A549 (cell line): ENCODE results near the gene NRIP1. TPM values are rescaled to one million over a fixed set of nuclear protein-coding genes. Genes with fewer than 3 reads are reported as not detected.

Source experiments
- ATAC-seq, 2 experiments: fragments of 200-7000 bp in 1 of 2; fragments of >200 bp in 1 of 2; cut with Nextera tagmentation in 1 of 2; cut with Tn5 transposase in 1 of 2; 3 replicates each; pipeline versions ENCODE4 v1.8.0 to v1.9.1; 2018 to 2020; ENCODE audit warnings: mild to moderate bottlenecking in 1 of 2, moderate library complexity in 1 of 2
- CTCF ChIA-PET: fragments of 300-600 bp; sonication (Branson Sonifier 250); formaldehyde crosslinking; extraction: SDS; loops from one replicate; lab custom pipeline; 2021; ENCODE audit warnings: antibody characterized with exemption, inconsistent platforms; lab: Yijun Ruan, JAX
- POLR2A ChIA-PET: fragments of 350-600 bp; formaldehyde crosslinking; extraction: SDS; loops from one replicate; lab custom pipeline; 2021; ENCODE audit warnings: antibody characterized with exemption, inconsistent platforms; lab: Yijun Ruan, JAX
- DNase-seq, 2 experiments: peaks; one replicate each; pipeline versions ENCODE4 v3.0.0 to v3.0.0-alpha.2; 2011 to 2016; ENCODE audit warnings: low read depth in 1 of 2, low spot score in 1 of 2
- FAIRE-seq: peaks from 2 replicates; lab custom pipeline; 2011; peaks lifted over from hg19 to GRCh38; lab: Jason Lieb, UNC
- H3K27ac ChIP-seq, 2 experiments: fragments of >200 bp; sonication (Bioruptor Twin); formaldehyde crosslinking; 3 replicates each; pipeline ENCODE4 v1.5.1; 2016 to 2017
- H3K4me1 ChIP-seq: fragments of >200 bp; sonication (Bioruptor Twin); formaldehyde crosslinking; 3 replicates; pipeline ENCODE4 v1.6.1; 2016
- H3K4me2 ChIP-seq: fragments of >200 bp; sonication (Bioruptor Twin); formaldehyde crosslinking; 3 replicates; pipeline ENCODE4 v1.6.1; 2016
- H3K4me3 ChIP-seq: fragments of >200 bp; sonication (Bioruptor Twin); formaldehyde crosslinking; 3 replicates; pipeline ENCODE4 v1.5.1; 2016
- H3K9me3 ChIP-seq: fragments of >200 bp; sonication (Bioruptor Twin); formaldehyde crosslinking; 3 replicates; pipeline ENCODE4 v1.6.1; 2016
- CTCF ChIP-seq: fragments of >200 bp; sonication (Bioruptor Twin); formaldehyde crosslinking; IDR thresholded peaks from 3 replicates; pipeline ENCODE4 v1.5.1; 2016
- EHMT2 ChIP-seq: fragments of 200-600 bp; sonication (generic); IDR thresholded peaks from 2 replicates; pipeline ENCODE4 v1.6.1; 2016; ENCODE audit warnings: antibody characterized with exemption, low read depth, mild to moderate bottlenecking, moderate library complexity
- EP300 ChIP-seq, 2 experiments: fragments of >200 bp; sonication (Bioruptor Twin); formaldehyde crosslinking; IDR thresholded peaks; 2 replicates in 1 of 2; 3 replicates in 1 of 2; pipeline ENCODE4 v1.6.1; 2016 to 2017
- ESRRA ChIP-seq: fragments of 150-350 bp; IDR thresholded peaks from 2 replicates; pipeline ENCODE4 v1.6.1; 2014; ENCODE audit warnings: mild to moderate bottlenecking, low read length, borderline replicate concordance
- FOSB ChIP-seq: fragments of 250-450 bp; sonication (Bioruptor Pico); IDR thresholded peaks from 2 replicates; pipeline ENCODE4 v1.5.0; 2020; ENCODE audit warnings: mild to moderate bottlenecking, moderate library complexity
- GATA3 ChIP-seq: IDR thresholded peaks from 2 replicates; pipeline ENCODE4 v1.6.1; 2012; ENCODE audit warnings: borderline replicate concordance
- HES2 ChIP-seq: fragments of >200 bp; sonication (Bioruptor Twin); formaldehyde crosslinking; IDR thresholded peaks from 2 replicates; pipeline ENCODE4 v1.6.1; 2016
- HMGXB4 ChIP-seq: fragments of 250-450 bp; sonication (Bioruptor Pico); IDR thresholded peaks from 2 replicates; pipeline ENCODE4 v1.5.0; 2021; ENCODE audit warnings: mild to moderate bottlenecking, moderate library complexity, borderline replicate concordance
- JUN ChIP-seq, 2 experiments: fragments of >200 bp; sonication (Bioruptor Twin); formaldehyde crosslinking; IDR thresholded peaks; 2 replicates in 1 of 2; 3 replicates in 1 of 2; pipeline ENCODE4 v1.6.1; 2016 to 2017
- KDM5A ChIP-seq: fragments of 200-600 bp; sonication (generic); IDR thresholded peaks from 2 replicates; pipeline ENCODE4 v1.6.1; 2016; ENCODE audit warnings: antibody characterized with exemption, mild to moderate bottlenecking
- MYC ChIP-seq: IDR thresholded peaks from 2 replicates; pipeline ENCODE4 v1.6.1; 2012; ENCODE audit warnings: mild to moderate bottlenecking, inconsistent platforms, low read length, improper control_type of control experiment, borderline replicate concordance
- NPAS2 ChIP-seq: fragments of 250-450 bp; sonication (Bioruptor Pico); IDR thresholded peaks from 2 replicates; pipeline ENCODE4 v1.8.0; 2022; ENCODE audit warnings: mild to moderate bottlenecking, moderate library complexity, borderline replicate concordance
- PHF8 ChIP-seq: fragments of 200-600 bp; sonication (generic); IDR thresholded peaks from 2 replicates; pipeline ENCODE4 v1.6.1; 2016; ENCODE audit warnings: low read depth, mild to moderate bottlenecking, antibody characterized with exemption, moderate library complexity, borderline replicate concordance
- POLR2A ChIP-seq: IDR thresholded peaks from 2 replicates; pipeline ENCODE4 v1.6.1; 2012; ENCODE audit warnings: mild to moderate bottlenecking, low read length
- RAD21 ChIP-seq, 2 experiments: fragments of >200 bp in 1 of 2; sonication (Bioruptor Twin) in 1 of 2; formaldehyde crosslinking in 1 of 2; IDR thresholded peaks in 1 of 2; conservative IDR thresholded peaks in 1 of 2; 2 replicates in 1 of 2; 3 replicates in 1 of 2; pipeline ENCODE4 v1.6.1; 2012 to 2018; ENCODE audit warnings: inconsistent platforms in 1 of 2
- RARB ChIP-seq: fragments of 250-450 bp; sonication (Bioruptor Pico); IDR thresholded peaks from 2 replicates; pipeline ENCODE4 v1.8.0; 2021; ENCODE audit warnings: mild to moderate bottlenecking, moderate library complexity
- TFCP2L1 ChIP-seq: fragments of 250-450 bp; sonication (Bioruptor Pico); IDR thresholded peaks from 2 replicates; pipeline ENCODE4 v1.5.0; 2021; ENCODE audit warnings: mild to moderate bottlenecking
- TP53 ChIP-seq: fragments of 250-450 bp; sonication (Bioruptor Pico); IDR thresholded peaks from 2 replicates; pipeline ENCODE4 v1.5.0; 2021; ENCODE audit warnings: mild to moderate bottlenecking, moderate library complexity
- ZC3H11A ChIP-seq: fragments of 450-650 bp; IDR thresholded peaks from 2 replicates; pipeline ENCODE4 v1.6.1; 2014; ENCODE audit warnings: antibody characterized with exemption, mild to moderate bottlenecking
- ZSCAN20 ChIP-seq: fragments of 250-450 bp; sonication (Bioruptor Pico); IDR thresholded peaks from 2 replicates; pipeline ENCODE4 v1.8.0; 2022; ENCODE audit warnings: mild to moderate bottlenecking, moderate library complexity
- WGBS: methylation state at CpG from one replicate; pipeline ENCODE4 v1.1.6; 2017; ENCODE audit errors: missing lambda C conversion rate; 5-methylcytosine and 5-hydroxymethylcytosine counted together
- polyA plus RNA-seq, 4 experiments: library from polyadenylated mRNA; depleted of rRNA in 3 of 4; stranded (reverse); fragments of >200 nt; fragmentation: RNase III in 1 of 4; extraction: RNeasy Plus Mini Kit Qiagen cat#74134 plus additional on column Dnase treatment in 1 of 4; gene quantifications; 2 replicates in 3 of 4; 3 replicates in 1 of 4; pipeline ENCODE4 v1.2.3, GENCODE V29; 2011 to 2017

Gene NRIP1
- polyA plus RNA-seq, 2 of the 4 experiments (the other 2 are of a cell fraction) = 18.9 to 35.5 TPM

GRCh38 chr21:15005391-15005790 is 59.4 kb downstream of the NRIP1 start:
- Histone ChIP-seq H3K4me2 (peak overlapping the region; percentile 29), H3K4me1 (peaks cover 62% of the 10 kb centered on the region), H3K4me3 (no peak overlapping the region), H3K27ac (no peak overlapping the region), H3K9me3 (no peaks in the 10 kb centered on the region)
- WGBS = 71% methylated on average over 6 of the region's 6 CpGs
- DNase-seq (no peak), ATAC-seq (no peak), FAIRE-seq (no peak)
- ChIA-PET CTCF (no interaction called here), POLR2A (no interaction called here)
- no peak for TF ChIP-seq ZC3H11A
- TF ChIP-seq ESRRA = no peak
- no peak for TF ChIP-seq NPAS2 (CRISPR knock-in tag)
- no peak for TF ChIP-seq EHMT2
- no peak for TF ChIP-seq TFCP2L1 (CRISPR knock-in tag)
- TF ChIP-seq RAD21 (conservative IDR thresholded peaks at IDR 0.05 in 1 of 2, IDR thresholded peaks at IDR 0.05 in 1 of 2) = no peak
- no peak for TF ChIP-seq CTCF
- no peak for TF ChIP-seq POLR2A
- TF ChIP-seq MYC = no peak
- TF ChIP-seq JUN (IDR thresholded peaks at IDR 0.05) = no peak
- TF ChIP-seq FOSB (CRISPR knock-in tag) = no peak
- TF ChIP-seq ZSCAN20 (CRISPR knock-in tag) = no peak
- TF ChIP-seq KDM5A = no peak
- TF ChIP-seq GATA3 = no peak

GRCh38 chr21:15004721-15005370 is 60.0 kb downstream of the NRIP1 start:
- ChIA-PET CTCF (no interaction called here), POLR2A (no interaction called here)
- ATAC-seq (no peak), FAIRE-seq (no peak)
- H3K9me3 ChIP-seq = no peaks in the 10 kb centered on the region
- no peak overlapping the region for H3K27ac ChIP-seq
- no peak for TF ChIP-seq GATA3
- TF ChIP-seq PHF8 = no peak
- no peak for TF ChIP-seq CTCF
- no peak for TF ChIP-seq EP300 (IDR thresholded peaks at IDR 0.05)
- TF ChIP-seq HES2 = no peak
- no peak for TF ChIP-seq TP53 (CRISPR knock-in tag)
- TF ChIP-seq ZC3H11A = no peak
- TF ChIP-seq HMGXB4 = no peak
- TF ChIP-seq RARB = no peak
- TF ChIP-seq, all 56 proteins: peak for 0
- H3K4me3 ChIP-seq = no peak overlapping the region
- peaks cover 67% of the 10 kb centered on the region for H3K4me1 ChIP-seq
- DNase-seq = no peak
- 85% methylated on average over 2 of the region's 2 CpGs for WGBS
- peak overlapping the region; percentile 29; the same call in 2 of the 3 replicates for H3K4me2 ChIP-seq
